GM12873 (cell line): ENCODE results near the gene TRMT11.

Source experiments
- TF ChIP-seq, protein P1 (sequence below): IDR thresholded peaks from 2 replicates; pipeline ENCODE4 v1.5.1; 2012; ENCODE audit warnings: low read depth, mild to moderate bottlenecking, moderate library complexity, low read length, control low read depth; ENCODE audit not compliant: insufficient read depth; ENCODE audit errors: missing control alignments

The TRMT11 gene

DNA sequence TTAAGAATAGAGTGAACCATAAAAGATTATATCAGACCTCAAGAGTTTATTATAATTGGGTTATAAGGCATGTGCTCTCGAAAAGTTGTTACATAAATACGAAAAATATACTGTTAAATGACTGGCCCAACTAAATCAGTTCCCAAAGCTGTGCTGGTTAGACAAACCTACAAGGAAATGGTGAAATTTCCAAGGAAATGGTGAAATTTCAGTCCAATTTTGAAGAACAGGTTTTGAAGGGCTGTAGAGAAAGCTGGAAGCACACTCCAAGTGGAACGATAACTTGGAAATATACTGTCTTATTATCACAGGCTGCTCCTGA, 400 bp upstream of the TRMT11 start:
- TF ChIP-seq, protein P1, sequence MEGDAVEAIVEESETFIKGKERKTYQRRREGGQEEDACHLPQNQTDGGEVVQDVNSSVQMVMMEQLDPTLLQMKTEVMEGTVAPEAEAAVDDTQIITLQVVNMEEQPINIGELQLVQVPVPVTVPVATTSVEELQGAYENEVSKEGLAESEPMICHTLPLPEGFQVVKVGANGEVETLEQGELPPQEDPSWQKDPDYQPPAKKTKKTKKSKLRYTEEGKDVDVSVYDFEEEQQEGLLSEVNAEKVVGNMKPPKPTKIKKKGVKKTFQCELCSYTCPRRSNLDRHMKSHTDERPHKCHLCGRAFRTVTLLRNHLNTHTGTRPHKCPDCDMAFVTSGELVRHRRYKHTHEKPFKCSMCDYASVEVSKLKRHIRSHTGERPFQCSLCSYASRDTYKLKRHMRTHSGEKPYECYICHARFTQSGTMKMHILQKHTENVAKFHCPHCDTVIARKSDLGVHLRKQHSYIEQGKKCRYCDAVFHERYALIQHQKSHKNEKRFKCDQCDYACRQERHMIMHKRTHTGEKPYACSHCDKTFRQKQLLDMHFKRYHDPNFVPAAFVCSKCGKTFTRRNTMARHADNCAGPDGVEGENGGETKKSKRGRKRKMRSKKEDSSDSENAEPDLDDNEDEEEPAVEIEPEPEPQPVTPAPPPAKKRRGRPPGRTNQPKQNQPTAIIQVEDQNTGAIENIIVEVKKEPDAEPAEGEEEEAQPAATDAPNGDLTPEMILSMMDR = no peak

DNA sequence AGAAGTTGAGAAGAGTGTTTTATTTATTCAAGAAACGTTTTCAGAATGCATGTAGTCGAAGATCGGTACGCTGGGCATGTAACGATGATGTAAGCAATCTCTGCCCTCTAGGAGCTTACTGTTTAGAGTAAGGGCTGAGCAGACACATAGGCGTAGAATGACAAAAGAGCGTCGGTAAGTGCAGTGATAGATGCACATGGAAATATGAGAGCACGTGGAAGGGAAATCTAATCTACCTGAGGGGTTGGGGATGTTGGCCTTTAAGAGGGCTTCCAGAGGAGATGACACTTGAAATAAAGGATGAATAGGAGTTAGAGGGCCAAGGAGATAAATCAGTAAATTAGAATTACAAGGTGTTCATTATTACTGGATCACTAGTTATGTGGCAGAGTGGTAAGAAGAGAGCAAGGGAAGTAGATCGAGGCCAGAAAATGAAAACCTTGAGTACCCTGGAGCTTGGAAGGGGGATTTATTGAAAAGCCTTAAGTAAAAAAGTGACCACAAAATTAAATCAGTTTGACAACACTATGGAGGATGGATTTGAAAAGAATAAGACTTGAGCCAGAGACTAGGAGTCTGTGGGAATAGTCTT, 782 bp downstream of the TRMT11 start:
- TF ChIP-seq, protein P1 = no peak

DNA sequence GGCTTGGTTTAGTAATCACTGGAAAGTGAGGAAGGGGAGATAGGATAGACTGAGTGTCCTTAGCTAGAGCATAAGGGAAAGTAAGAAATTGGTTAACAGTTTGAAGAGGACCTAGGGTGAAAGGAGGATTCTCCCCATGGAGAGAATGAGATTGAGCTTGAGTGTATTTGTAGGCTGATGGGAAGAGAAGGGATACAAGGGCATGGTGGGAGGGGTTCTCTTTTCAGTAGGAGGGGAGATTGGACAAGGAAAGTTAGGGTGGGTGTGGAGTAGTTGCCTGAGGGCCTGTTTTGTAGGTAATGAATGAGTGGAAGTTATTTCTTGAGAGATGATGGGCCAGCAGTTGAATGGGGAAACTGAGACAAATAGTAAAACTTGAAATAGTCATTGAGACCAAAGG, 1.9 kb downstream of the TRMT11 start:
- TF ChIP-seq, protein P1 = no peak

DNA sequence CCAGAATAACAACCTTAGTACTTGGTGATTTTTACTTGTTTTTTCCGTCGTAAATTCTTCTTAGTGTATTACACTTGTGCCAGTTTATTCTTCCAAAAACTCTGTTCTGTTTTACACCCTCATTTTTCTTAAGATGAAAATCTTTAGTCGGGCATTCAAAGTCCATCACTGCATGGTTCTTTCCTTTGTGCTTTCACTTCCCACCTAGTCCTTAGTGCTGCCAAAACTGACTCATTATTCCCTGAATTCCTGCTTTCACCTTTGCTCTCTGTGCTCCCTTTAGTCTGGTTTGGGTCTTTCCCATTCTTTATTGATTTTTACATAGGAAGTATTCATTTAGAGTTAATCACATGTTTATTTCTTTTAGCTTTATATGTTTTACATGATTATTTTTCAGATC, 3.3 kb downstream of the TRMT11 start:
- TF ChIP-seq, protein P1 = no peak

DNA sequence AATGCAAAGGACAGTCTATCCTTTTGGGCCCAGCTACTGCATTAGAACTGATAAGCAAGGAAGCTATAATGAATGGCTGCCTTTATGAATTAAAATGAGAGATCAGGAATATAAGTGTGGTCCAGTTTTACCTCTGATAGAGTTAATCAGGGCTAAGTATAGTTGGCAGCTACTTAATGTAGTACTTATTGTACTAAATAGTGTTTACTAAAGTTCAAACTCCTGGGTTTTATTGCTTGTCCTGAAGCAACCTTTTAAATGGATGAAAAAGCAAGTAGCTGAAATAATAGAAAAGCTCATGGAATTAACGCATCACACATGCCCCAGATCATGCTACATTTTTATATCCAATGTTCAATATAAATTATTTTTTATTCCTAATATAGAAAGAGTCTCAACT, 5.3 kb downstream of the TRMT11 start:
- TF ChIP-seq, protein P1 = no peak

DNA sequence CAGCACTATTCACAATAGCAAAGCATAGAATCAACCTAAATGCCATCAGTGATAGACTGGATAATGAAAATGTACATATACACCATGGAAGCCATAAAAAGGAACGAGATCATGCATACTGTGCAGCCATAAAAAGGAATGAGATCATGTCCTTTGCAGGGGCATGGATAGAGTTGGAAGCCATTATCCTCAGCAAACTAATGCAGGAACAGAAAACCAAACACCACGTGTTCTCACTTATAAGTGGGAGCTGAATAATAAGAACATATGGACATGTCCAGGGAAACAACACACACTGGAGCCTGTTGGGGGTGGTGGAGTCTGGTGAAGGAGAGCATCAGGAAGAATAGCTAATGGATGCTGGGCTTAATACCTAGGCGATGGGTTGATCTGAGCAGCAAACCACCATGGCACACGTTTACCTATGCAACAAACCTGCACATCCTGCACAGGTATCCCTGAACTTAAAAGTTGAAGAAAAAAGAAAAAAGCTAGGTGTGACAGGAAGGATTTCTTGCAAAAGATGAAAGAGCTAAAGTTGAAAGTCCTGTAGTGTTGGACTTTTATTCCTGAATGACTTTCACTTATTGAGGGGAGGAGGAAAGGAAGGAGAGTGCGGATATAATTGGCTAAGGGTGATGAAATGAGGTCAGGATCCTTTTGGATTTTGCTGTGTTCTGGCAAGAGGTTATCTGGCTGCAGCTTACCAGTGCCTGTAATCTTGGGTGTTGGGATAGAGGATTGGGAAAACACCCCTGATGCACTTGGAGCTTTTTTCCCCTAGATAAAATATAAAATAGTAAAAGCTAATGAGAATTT, 8.5 kb downstream of the TRMT11 start:
- TF ChIP-seq, protein P1 = no peak

DNA sequence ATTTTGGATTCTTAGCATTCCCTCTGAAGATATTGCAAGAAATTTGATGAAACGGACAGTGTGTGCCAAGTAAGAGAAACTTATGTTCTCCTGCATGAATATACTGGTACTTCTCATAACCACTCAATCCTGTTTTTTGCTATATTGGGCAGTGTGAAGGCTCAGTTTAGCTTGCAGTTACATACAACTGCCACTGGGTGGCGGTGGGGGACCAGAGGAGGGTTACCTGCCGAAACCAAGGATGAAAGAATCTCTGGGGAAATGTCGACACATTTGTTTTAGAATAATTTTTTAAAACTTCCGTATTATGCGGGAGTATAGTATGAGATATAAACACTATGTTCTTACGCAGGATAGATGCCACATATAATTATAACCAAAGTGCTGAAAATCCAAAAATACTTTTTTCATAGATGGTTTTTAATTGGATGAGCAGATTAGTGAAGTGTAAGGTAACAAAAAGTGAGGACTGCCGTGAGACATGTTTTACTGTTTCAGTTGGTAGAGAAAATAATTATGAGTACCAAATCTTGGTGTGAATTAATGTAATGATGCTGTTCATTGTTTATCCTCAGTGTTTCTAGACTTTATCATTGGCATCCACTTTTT, 9.7 kb downstream of the TRMT11 start:
- TF ChIP-seq, protein P1 = peak; percentile 91
